Measurements from ENCODE around the gene SMIM1.
"Not testable (repeated sequence)": the region's sequence is repeated elsewhere in the genome, so short reads cannot be mapped to it uniquely, and the experiment has no call there.

Gene SMIM1

DNA sequence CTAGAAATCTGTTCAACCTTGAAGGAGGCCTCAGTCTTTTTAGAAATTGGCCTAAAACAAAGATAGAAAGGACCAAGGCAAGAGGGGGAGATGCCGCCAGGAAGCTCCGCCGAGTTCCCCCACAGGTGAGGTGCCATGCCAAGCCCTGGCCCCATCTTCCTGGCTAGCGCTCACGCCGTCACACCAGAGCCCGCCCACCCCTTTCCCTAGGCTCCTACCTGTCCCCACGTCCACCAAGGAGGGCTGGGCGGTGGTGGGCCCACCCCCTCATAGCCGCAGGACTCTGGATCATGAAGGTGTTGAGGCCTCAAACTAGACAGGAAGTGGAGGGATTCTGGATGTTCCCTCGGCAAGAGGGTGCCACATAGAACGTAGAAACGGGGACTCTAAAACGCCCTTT is 35.8 kb upstream of the SMIM1 start:
- no peak for DNase-seq (ENCODE audit: low spot score)

DNA sequence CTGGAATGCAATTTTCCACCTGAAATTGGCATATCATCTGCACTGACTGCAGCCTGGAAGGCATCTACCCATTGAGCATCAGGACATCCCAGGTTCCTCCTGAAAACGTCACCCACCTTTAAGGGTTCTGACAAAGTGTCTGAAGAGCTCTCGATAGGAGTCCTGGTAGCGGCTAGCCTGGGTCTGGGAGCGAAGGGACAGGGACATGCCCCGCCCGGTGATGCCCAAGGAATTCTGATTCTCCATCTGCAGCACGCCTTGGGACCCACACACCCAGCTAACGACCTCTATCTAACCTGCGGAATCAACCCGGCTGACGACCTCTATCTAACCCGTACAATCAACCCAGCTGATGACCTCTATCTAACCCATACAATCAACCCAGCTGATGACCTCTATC is 33.6 kb upstream of the SMIM1 start:
- DNase-seq (ENCODE audit: low spot score) = no peak

GRCh38 chr1:3740042-3740441 is 32.5 kb upstream of the SMIM1 start:
- DNase-seq (ENCODE audit: low spot score) = no peak

- no peak for DNase-seq (ENCODE audit: low spot score)
Observed at GRCh38 chr1:3740752-3741151, 31.8 kb upstream of the SMIM1 start.

DNA sequence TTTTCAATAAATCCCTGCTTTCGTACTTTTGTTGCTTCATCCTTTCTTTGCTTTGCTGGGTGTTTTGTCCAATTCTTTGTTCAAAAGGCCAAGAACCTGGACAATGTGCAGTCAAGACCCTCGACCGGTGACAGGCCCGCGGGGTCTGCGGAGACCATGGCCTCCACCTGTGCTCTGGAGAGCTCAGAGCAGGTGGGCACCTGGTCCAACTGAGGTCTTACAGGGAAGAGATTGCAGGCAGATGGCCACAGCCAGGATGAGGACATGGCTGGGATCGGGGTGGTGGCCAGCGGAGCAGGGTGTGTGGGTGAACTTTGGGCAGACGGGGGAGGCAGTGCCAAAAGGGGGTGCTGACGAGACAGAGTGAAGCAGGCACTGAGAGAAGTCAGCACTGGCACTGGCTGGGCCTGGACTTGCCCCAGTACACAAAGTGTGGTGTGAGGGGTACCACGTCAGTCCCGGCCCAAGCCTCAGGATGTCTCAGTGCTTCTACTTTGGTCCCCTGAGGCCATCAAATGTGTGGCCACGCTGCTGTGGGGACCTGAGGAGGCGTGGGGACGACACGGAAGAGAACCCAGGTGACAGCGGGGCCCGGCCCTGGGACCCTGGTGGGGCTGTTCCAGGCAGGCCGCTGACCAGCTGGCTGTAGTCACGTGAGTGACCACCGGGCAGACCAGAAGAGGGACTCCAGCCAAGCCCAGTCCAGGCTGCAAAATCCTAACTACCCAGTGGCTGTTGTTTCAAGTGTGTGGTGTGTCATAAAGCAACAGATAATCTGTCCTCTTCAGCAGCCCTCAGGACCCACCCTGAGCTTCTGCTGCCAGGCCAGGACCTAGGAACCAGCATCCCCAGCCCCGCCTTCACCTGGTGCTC is 30.7 kb upstream of the SMIM1 start:
- no peak for DNase-seq (ENCODE audit: low spot score)

DNA sequence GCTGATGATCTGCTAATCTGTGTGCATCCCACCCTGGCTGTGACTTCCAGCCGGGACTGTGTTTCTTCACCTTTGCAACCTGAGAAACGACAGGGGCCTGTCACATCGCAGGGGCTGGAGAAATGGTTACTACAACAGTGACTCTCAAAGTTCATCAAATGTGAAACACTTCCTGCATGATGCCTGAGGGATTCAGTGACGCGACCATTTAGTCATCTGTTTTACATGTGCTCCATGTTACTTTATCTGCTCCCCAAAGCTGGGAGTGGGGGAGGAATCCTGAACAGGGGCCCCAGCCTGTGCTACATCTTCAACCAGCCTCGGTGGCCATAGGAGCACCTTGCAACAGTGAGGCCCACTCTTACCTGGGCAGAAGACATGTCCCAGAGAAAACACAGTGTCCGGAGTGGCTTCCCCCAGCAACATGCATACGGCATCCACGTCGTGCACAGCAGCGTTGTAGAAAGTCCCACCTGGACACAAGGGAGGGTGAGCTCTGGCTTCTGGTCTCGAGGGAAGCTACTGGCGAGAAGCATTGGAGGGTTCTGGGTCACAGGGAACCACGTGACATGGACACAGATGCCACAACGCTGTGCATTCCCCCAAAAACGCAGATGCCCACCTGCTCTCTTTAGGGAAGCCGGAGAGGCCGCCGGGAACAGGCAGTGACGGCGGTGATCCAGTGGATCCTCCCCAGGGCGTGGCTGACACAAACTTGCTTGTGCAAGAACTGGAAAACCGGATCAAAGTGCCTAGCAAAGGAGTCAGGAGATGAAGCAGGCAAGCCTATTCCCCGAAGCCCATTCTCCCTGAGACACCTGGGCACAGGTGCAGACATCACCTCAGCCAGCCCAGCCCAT is 29.9 kb upstream of the SMIM1 start:
- DNase-seq (ENCODE audit: low spot score) = no peak

DNA sequence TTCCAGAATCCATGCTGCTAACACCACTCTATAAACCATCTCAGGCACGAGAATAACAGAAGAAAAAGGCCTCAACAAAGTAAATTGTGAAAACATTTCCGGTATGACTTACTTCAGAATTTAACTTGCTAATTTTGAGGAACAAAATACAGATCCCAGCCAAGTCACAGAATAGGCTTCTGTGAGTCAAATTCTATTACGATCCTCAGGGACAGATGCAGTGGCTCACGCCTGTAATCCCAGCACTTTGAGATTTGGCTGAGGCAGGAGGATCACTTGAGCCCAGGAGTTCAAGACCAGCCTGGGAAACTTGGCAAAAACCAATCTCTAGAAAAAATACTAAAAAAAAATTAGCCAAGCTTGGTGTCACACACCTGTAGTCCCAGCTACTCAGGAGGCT is 29.1 kb upstream of the SMIM1 start:
- DNase-seq (ENCODE audit: low spot score) = no peak

DNA sequence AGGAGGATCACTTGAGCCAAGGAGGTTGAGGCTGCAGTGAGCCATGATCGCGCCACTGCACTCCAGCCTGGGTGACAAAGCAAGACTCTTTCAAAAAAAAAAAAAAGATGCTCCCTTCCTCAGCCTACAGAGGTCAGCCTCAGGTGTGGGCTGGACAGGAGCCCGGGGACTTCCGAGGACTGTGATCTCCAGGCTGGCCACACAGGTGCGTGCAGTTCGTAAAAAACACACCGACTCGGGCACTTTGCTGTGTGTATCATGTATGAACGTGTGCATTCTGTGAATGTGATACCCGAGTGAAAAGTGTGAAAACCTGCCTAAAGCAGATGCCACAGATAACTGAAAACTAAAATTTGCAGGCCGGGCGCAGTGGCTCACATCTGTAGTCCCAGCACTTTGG is 28.7 kb upstream of the SMIM1 start:
- DNase-seq (ENCODE audit: low spot score) = no peak

DNA sequence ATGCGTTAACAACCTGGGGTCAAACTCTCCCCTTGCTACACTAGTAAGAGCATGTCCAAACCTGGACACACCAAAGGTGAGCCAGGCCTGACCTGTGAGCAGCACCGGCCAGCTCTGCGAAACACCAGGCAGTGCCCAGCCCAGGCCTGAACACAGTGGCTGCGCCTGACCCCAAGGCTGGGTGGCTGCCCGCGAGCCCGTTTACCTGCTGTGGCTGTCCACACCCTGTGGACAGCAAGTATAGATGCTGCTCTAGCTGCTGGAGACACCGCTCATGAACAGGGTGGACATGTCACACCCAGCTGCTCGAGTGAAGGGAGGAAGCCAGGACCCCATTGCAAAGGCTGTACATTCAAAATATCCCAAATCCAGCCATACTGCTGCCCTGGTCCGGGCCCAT is 27.9 kb upstream of the SMIM1 start:
- no peak for DNase-seq (ENCODE audit: low spot score)

DNA sequence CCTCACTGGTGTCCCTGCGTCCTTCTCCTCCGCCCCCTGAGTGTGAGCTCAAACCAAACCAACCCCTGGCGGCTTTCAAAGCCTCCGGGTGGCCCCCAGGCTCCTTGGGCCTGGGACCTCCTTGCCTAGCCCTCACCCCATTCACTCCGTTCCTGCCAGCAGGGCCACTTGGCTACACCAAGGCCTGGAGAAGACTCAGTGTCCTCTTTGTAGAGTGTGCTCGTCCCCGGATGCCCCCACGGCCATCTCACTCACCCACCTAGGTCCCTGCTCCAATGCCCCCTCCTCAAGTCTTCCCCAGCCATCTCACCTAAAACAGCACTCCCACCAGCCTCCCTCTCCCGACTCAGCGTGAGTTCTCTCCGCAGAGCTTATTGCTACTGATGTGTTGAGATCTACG is 27.5 kb upstream of the SMIM1 start:
- DNase-seq (ENCODE audit: low spot score) = no peak

DNA sequence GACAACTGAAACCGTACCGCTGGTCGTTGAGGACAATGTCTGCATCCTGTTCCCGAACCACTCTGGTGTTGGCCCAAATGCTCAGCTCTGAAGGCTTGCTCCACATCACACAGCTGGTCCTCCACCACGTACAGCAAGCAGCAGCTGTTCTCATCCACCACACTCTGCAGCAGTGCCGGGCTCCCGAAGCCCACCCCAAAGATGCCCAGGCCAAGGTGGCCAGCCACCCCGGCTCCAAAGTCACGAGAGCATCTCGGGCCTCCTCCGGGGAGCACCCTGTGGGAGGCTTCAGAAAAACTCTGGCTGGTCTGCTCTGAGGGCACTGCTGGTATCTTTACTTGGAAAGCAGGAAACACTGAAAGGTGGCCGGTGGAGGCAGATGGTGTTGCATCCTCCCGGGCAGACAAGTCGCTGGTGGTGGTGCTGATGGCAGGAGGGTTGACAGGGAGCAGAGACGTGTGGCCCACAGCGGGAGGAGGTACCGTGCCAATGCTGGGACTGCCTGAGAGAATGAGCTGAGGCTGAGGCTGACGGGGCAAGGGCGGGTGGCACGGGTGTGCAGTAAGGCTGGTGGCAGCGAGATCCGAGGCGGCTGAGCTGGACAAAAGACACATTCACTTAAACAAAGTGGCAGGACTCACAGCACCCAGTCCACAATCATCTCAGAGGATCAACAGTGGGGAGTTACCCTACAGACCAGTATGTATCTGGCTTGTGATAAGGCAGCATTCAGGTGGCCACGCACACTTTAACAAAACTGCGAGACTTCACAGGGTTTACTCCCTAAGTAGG is 26.8 kb upstream of the SMIM1 start:
- DNase-seq (ENCODE audit: low spot score) = no peak

GRCh38 chr1:3746389-3746829 is 26.1 kb upstream of the SMIM1 start:
- DNase-seq (ENCODE audit: low spot score) = no peak

DNA sequence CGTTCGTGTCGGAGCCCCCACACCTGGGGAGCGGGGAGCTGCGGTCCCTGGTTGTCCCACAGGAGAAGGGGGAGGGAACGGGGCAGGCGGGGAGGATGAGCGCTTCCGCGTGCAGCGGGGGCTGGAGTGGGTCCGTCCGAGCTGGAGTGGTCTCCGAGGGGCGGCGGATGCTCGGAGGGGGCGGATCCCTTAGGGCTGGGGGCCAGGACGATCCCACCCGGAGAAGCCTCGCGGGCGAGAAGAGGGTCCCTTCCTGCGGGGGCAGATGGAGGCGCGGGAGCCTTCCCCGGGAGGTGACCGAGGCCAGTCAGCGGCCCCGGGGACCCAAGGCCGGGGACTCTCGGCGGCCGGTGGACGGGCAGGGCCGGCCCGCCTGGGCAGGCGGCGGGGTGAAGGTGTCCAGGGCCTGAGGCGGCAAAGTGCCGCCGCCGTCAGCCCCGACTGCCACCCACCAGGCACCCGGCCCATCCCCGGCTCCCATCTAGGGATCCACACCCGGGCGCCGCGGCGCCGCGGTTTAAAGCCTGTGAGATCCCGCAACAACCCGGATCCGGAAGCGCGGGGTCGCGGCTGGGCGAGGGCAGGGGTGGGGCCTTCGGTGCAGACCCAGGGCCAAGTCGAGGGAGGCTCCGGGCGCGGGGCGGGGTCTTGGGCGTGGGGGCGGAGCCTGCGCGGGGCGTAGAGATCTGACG is 25.6 kb upstream of the SMIM1 start:
- DNase-seq (ENCODE audit: low spot score) = peak; percentile 97

GRCh38 chr1:3747522-3747848 is 25.1 kb upstream of the SMIM1 start:
- DNase-seq (ENCODE audit: low spot score) = no peak

GRCh38 chr1:3747903-3748302 is 24.6 kb upstream of the SMIM1 start:
- DNase-seq (ENCODE audit: low spot score) = no peak

DNA sequence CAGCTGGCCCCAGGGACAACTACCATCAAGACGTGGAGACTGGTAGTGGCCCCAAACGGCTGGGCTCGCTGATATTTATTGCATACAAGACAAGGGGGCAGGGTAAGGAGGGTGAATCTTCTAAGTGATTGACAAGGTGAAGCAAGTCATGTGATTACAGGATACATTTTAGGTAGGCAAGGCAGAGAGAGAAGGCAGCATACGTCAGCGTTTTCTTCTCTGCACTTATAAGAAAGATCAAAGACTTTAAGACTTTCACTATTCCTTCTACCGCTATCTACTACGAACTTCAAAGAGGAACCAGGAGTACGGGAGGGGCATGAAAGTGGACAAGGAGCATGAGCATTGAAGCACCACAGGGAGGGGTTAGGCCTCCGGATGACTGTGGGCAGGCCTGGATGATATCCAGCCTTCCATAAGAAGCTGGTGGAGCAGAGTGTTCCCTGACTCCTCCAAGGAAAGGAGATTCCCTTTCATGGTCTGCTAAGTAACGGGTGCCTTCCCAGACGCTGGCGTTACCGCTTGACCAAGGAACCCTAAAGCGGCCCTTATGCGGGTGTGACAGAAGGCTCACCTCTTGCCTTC is 24.1 kb upstream of the SMIM1 start:
- DNase-seq (ENCODE audit: low spot score) = not testable (repeated sequence)

DNA sequence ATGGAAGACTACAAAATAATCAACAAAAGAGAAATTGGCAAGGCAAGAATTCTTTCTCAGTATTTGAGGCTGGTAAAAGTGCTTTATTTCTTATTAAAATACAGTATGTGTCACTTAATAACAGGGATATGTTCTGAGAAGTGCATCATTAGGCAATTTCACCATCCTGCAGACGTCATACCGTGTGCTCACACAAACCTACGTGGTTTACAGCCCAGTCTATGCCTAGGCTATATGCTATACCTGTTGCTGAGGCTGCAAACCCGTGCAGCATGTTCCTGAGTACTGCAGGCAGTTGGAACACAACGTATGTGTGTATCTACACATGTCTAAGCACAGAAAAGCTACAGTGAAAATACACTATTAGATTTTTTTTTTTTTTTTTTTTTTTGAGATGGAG is 23.0 kb upstream of the SMIM1 start:
- no peak for DNase-seq (ENCODE audit: low spot score)

- no peak for DNase-seq (ENCODE audit: low spot score)
Observed at GRCh38 chr1:3750741-3751140, 21.8 kb upstream of the SMIM1 start.

DNA sequence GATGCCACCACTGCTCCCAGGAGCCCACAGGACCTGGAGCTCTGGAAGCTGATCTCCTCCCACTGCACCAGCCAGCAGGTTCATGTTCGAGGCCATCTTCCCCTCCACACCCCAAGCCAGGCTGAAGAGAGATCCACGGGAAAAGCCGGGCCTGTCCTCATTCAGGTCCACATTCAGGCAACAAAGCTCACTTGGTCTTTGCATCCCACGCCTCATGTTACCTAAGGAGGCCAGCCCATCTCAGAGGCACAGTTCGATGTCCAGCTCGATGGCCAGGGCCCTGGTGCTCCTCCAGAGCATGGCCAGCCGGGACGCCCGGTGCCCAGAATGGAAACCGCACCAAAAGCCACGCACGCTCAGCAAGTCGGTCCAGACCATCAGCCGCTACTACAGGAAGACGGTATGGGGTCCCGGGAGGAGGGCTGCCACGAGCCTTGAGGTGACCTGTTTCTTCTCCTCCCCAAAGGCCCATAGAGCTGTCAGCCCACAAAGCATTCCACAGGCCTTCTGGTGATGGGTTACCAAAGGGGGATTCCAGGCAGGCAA is 20.1 kb upstream of the SMIM1 start, which contains the start of gene CCDC27:
Gene CCDC27, plus strand, starts transcription at position 51 of the 546 bp plus-strand sequence. Its CDS starts 32 bp downstream, at position 83.
- no peak for DNase-seq (ENCODE audit: low spot score)

DNA sequence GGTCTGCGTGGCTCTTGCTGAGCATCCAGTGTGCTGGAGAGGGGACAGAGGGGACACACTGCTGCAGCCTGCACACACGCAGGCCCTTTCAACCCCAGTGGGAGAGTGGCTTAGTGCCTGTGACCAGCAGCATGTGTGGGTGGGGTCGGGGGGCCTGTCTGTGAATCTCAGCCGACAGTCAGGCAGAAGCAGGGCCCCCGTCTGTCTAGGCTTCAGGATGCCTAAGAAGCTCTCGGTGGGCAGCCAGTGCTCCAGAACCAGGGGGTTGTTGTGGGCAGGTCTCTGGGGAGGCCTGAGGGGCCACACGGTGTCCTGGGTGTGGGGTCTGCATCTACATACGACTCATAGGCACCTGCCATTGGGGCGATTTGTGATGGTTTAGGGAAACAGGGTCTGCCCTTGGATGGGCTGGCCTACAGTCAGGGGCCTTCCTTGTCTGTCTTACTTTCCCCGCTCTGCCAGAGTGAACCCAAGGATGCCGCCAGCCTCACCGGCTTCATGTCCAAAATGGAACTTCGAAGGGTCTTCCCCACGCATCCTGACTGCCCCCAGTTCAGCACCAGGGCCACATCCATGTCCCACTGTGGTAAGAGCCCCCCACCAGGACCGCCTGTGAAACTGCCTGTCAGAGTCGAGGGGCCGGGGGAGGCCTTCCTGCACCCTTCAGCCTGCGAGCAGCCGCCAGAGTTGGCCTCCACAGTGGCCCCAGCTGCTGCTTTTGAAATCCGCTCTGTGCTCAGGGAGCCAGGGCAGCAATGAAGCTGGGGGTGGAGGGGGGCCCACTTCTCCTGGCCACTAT is 18.7 kb upstream of the SMIM1 start:
- no peak for DNase-seq (ENCODE audit: low spot score)

All from GM03348 (cell line).